Neutrophil (primary cell): ENCODE results near the gene KCNQ2.

Source experiments
- H3K27ac ChIP-seq: fragments of 200-600 bp; sonication (generic); 2 replicates; pipeline ENCODE4 v1.5.1; 2016; ENCODE audit warnings: mild to moderate bottlenecking, moderate library complexity
- H3K27me3 ChIP-seq: fragments of 200-600 bp; sonication (generic); 2 replicates; pipeline ENCODE4 v1.6.0; 2016; ENCODE audit warnings: mild to moderate bottlenecking
- H3K36me3 ChIP-seq: fragments of 200-600 bp; sonication (generic); 2 replicates; pipeline ENCODE4 v1.5.1; 2017
- H3K4me1 ChIP-seq, 2 experiments: fragments of 200-600 bp in 1 of 2; sonication (generic) in 1 of 2; 1 replicate in 1 of 2; 2 replicates in 1 of 2; pipeline versions ENCODE4 v1.5.1 to v1.6.1; 2013 to 2016; ENCODE audit warnings: low read depth in 1 of 2, low read length in 1 of 2, mild to moderate bottlenecking in 1 of 2, moderate library complexity in 1 of 2; ENCODE audit not compliant: control insufficient read depth in 1 of 2, insufficient read depth in 1 of 2
- H3K4me3 ChIP-seq, 2 experiments: fragments of 200-600 bp in 1 of 2; sonication (generic) in 1 of 2; 1 replicate in 1 of 2; 2 replicates in 1 of 2; pipeline ENCODE4 v1.5.1; 2013 to 2016; ENCODE audit warnings: low read depth in 1 of 2, low read length in 1 of 2, mild to moderate bottlenecking in 1 of 2, moderate library complexity in 1 of 2
- H3K9me3 ChIP-seq: fragments of 200-600 bp; sonication (generic); 2 replicates; pipeline ENCODE4 v1.5.1; 2016
- CTCF ChIP-seq: fragments of 200-600 bp; sonication (generic); IDR thresholded peaks from 2 replicates; pipeline ENCODE4 v1.5.1; 2016; ENCODE audit warnings: antibody characterized with exemption

The KCNQ2 gene

GRCh38 chr20:63469713-63470101 lies 2.7 kb downstream of the KCNQ2 start:
- H3K36me3 ChIP-seq, result no peaks in the 10 kb centered on the region
- peaks cover 76% of the 10 kb centered on the region for H3K27me3 ChIP-seq
- no peak for TF ChIP-seq CTCF
- no peaks in the 10 kb centered on the region for H3K4me1 ChIP-seq
- no peak overlapping the region for H3K27ac ChIP-seq
- no peak overlapping the region for H3K4me3 ChIP-seq
- no peaks in the 10 kb centered on the region for H3K9me3 ChIP-seq

- no peaks in the 10 kb centered on the region for H3K36me3 ChIP-seq
- TF ChIP-seq CTCF, result no peak
- H3K4me1 ChIP-seq, result no peaks in the 10 kb centered on the region
- no peak overlapping the region for H3K27ac ChIP-seq
- H3K27me3 ChIP-seq, result peaks cover 76% of the 10 kb centered on the region
- no peak overlapping the region for H3K4me3 ChIP-seq
- H3K9me3 ChIP-seq, result no peaks in the 10 kb centered on the region
Measured at GRCh38 chr20:63469019-63469712, 3.3 kb downstream of the KCNQ2 start.

- Histone ChIP-seq H3K36me3 (no peaks in the 10 kb centered on the region), H3K4me3 (no peak overlapping the region), H3K4me1 (no peaks in the 10 kb centered on the region), H3K9me3 (no peaks in the 10 kb centered on the region), H3K27ac (no peak overlapping the region), H3K27me3 (peaks cover 76% of the 10 kb centered on the region)
- no peak for TF ChIP-seq CTCF
Measured at GRCh38 chr20:63468421-63468820, 4.0 kb downstream of the KCNQ2 start.

GRCh38 chr20:63467294-63468083 lies 5.0 kb downstream of the KCNQ2 start:
- Histone ChIP-seq H3K9me3 (no peaks in the 10 kb centered on the region), H3K27me3 (peaks cover 74% of the 10 kb centered on the region), H3K4me3 (no peak overlapping the region), H3K4me1 (no peaks in the 10 kb centered on the region), H3K27ac (no peak overlapping the region), H3K36me3 (no peaks in the 10 kb centered on the region)
- TF ChIP-seq CTCF, result no peak

- Histone ChIP-seq H3K4me1 (no peaks in the 10 kb centered on the region), H3K27ac (no peak overlapping the region), H3K27me3 (peaks cover 73% of the 10 kb centered on the region), H3K4me3 (no peak overlapping the region), H3K9me3 (no peaks in the 10 kb centered on the region), H3K36me3 (no peaks in the 10 kb centered on the region)
- TF ChIP-seq CTCF, result no peak
Measured at GRCh38 chr20:63466861-63467260, 5.6 kb downstream of the KCNQ2 start.
